Caco-2 (cell line): ENCODE measurements around the gene TSPAN18. TPM values are rescaled to one million over a fixed set of nuclear protein-coding genes. Genes with fewer than 3 reads are reported as not detected.

ENCODE experiments used
- BruUV-seq: library from RNA; stranded (reverse); fragments of 400-500 nt; replicated peaks from 2 replicates; lab custom pipeline; 2021; lab: Mats Ljungman, UMichigan
- CTCF ChIA-PET: fragments of 300-600 bp; sonication (Branson Sonifier 250); formaldehyde crosslinking; loops from one replicate; lab custom pipeline; 2022; ENCODE audit warnings: antibody characterized with exemption; lab: Charles Lee
- POLR2A ChIA-PET: fragments of 300-600 bp; sonication (Branson Sonifier 250); formaldehyde crosslinking; loops from one replicate; lab custom pipeline; 2022; ENCODE audit warnings: antibody characterized with exemption; lab: Charles Lee
- DNase-seq, 2 experiments: peaks; one replicate each; pipeline versions ENCODE4 v3.0.0 to v3.0.0-alpha.2; 2020 to 2022
- H3K27me3 ChIP-seq: replicated peaks from 2 replicates; pipeline ENCODE4 v1.6.0; 2011; ENCODE audit warnings: low read length; ENCODE audit not compliant: control insufficient read depth, insufficient read depth
- H3K36me3 ChIP-seq: 2 replicates; pipeline ENCODE4 v1.5.1; 2011; ENCODE audit warnings: low read length; ENCODE audit not compliant: control insufficient read depth, insufficient read depth
- H3K4me1 ChIP-seq: fragments of 250-450 bp; sonication (Bioruptor Pico); 2 replicates; pipeline ENCODE4 v1.5.1; 2020; ENCODE audit warnings: mild to moderate bottlenecking
- H3K4me3 ChIP-seq: 2 replicates; pipeline ENCODE4 v1.5.1; 2011; ENCODE audit warnings: low read depth, mild to moderate bottlenecking, control low read depth, low read length
- H3K9me3 ChIP-seq: fragments of 250-450 bp; sonication (Bioruptor Pico); 2 replicates; pipeline ENCODE4 v1.5.1; 2020; ENCODE audit warnings: mild to moderate bottlenecking, moderate library complexity
- H3K27ac Mint-ChIP-seq: one replicate; pipeline ENCODE4 v1.8.0; 2022; ENCODE audit warnings: mixed read lengths; ENCODE audit not compliant: unreplicated experiment
- H3K27me3 Mint-ChIP-seq: one replicate; pipeline ENCODE4 v1.8.0; 2022; ENCODE audit warnings: mixed read lengths; ENCODE audit not compliant: insufficient read depth, unreplicated experiment
- H3K36me3 Mint-ChIP-seq: one replicate; pipeline ENCODE4 v1.8.0; 2022; ENCODE audit warnings: mild to moderate bottlenecking, mixed read lengths; ENCODE audit not compliant: insufficient read depth, unreplicated experiment
- H3K4me1 Mint-ChIP-seq: one replicate; pipeline ENCODE4 v1.8.0; 2022; ENCODE audit warnings: low read depth, mixed read lengths; ENCODE audit not compliant: unreplicated experiment
- H3K4me3 Mint-ChIP-seq: one replicate; pipeline ENCODE4 v1.8.0; 2022; ENCODE audit warnings: mild to moderate bottlenecking, moderate library complexity, mixed read lengths; ENCODE audit not compliant: unreplicated experiment
- H3K9me3 Mint-ChIP-seq: one replicate; pipeline ENCODE4 v1.8.0; 2022; ENCODE audit warnings: mixed read lengths; ENCODE audit not compliant: unreplicated experiment
- intact Hi-C: fragments of 100-400 bp; cut with micrococcal nuclease; formaldehyde crosslinking; loops from one replicate; pipeline ENCODE4 v1.10.0; 2022; ENCODE audit not compliant: unreplicated experiment
- total RNA-seq: library from RNA; stranded (reverse); gene quantifications from 2 replicates; pipeline ENCODE4 v1.2.3, GENCODE V29; 2022
- TF ChIP-seq, protein P1 (sequence below), 2 experiments: fragments of 200-600 bp in 1 of 2; IDR thresholded peaks; 1 replicate in 1 of 2; 2 replicates in 1 of 2; pipeline versions ENCODE4 v1.5.1 to v1.8.0; 2011 to 2022; ENCODE audit warnings: antibody characterized with exemption in 1 of 2, control low read depth in 1 of 2, inconsistent platforms in 1 of 2, low read depth in 1 of 2, low read length in 1 of 2, mild to moderate bottlenecking in 1 of 2, moderate library complexity in 1 of 2; ENCODE audit not compliant: insufficient read depth in 1 of 2, severe bottlenecking in 1 of 2, unreplicated experiment in 1 of 2

TSPAN18 gene
- total RNA-seq, 1 experiment from 2014 or later = 7.4 TPM

DNA sequence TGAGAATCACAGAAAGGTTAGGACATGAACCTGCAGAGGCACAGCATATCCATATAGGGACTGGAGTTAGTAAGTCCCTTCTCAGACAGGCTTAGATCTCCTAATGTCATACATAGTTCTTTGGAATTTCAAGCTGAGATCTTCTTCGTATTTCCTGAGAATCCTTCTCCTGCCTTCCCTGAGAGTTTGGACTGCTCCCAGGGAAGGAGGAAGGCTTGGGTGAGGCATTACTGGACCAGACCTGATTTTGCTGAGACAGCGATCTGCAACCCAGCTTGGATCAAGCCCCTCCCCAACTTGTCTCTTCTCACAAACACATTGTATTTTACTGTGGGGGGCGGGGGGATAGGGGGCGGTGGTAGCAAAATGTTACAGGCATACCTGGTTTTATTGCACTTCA lies 108.5 kb downstream of the TSPAN18 start:
- ChIA-PET CTCF (no interaction called here), POLR2A (no interaction called here)
- no peak overlapping the region for H3K27ac Mint-ChIP-seq
- H3K4me3 ChIP-seq = no peak overlapping the region
- H3K4me1 Mint-ChIP-seq = peaks cover 6% of the 10 kb centered on the region
- intact Hi-C loops = no loop called here
- no peaks in the 10 kb centered on the region for H3K9me3 Mint-ChIP-seq
- no peaks in the 10 kb centered on the region for H3K36me3 ChIP-seq
- no peak overlapping the region for H3K4me3 Mint-ChIP-seq
- no peaks in the 10 kb centered on the region for H3K27me3 ChIP-seq
- TF ChIP-seq, protein P1, sequence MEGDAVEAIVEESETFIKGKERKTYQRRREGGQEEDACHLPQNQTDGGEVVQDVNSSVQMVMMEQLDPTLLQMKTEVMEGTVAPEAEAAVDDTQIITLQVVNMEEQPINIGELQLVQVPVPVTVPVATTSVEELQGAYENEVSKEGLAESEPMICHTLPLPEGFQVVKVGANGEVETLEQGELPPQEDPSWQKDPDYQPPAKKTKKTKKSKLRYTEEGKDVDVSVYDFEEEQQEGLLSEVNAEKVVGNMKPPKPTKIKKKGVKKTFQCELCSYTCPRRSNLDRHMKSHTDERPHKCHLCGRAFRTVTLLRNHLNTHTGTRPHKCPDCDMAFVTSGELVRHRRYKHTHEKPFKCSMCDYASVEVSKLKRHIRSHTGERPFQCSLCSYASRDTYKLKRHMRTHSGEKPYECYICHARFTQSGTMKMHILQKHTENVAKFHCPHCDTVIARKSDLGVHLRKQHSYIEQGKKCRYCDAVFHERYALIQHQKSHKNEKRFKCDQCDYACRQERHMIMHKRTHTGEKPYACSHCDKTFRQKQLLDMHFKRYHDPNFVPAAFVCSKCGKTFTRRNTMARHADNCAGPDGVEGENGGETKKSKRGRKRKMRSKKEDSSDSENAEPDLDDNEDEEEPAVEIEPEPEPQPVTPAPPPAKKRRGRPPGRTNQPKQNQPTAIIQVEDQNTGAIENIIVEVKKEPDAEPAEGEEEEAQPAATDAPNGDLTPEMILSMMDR (IDR thresholded peaks at IDR 0.05; ENCODE audit: insufficient read depth in 1 of 2, low read depth in 1 of 2, low read length in 1 of 2, severe bottlenecking in 1 of 2, unreplicated experiment in 1 of 2) = no peak
- H3K9me3 ChIP-seq = no peaks in the 10 kb centered on the region
- no TSS peak for BruUV-seq
- H3K4me1 ChIP-seq = peaks cover 17% of the 10 kb centered on the region
- H3K27me3 Mint-ChIP-seq = no peaks in the 10 kb centered on the region
- DNase-seq = no peak
- H3K36me3 Mint-ChIP-seq = no peaks in the 10 kb centered on the region

DNA sequence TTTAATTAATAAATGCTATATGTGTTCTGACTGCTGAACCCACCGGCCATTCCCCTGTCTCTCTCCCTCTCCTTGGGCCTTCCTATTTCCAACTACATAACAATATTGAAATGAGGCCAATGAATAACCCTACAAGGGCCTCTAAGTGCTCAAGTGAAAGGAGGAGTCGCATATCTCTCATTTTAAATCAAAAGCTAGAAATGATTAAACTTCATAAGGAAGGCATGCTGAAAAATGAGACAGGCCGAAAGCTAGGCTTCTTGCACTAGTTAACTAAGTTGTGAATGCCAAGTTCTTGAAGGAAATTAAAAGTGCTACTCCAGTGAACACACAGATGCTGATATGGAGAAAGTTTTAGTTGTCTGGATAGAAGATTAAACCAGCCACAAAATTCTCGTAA lies 109.2 kb downstream of the TSPAN18 start:
- no peak overlapping the region for H3K4me3 ChIP-seq
- no peaks in the 10 kb centered on the region for H3K9me3 Mint-ChIP-seq
- H3K36me3 ChIP-seq = no peaks in the 10 kb centered on the region
- BruUV-seq = no TSS peak
- POLR2A ChIA-PET = no interaction called here
- no peaks in the 10 kb centered on the region for H3K36me3 Mint-ChIP-seq
- H3K27me3 Mint-ChIP-seq = no peaks in the 10 kb centered on the region
- peaks cover 6% of the 10 kb centered on the region for H3K4me1 Mint-ChIP-seq
- H3K4me1 ChIP-seq = peaks cover 17% of the 10 kb centered on the region
- DNase-seq = no peak
- intact Hi-C loops = no loop called here
- CTCF ChIA-PET = no interaction called here
- H3K27ac Mint-ChIP-seq = no peak overlapping the region
- H3K9me3 ChIP-seq = no peaks in the 10 kb centered on the region
- TF ChIP-seq, protein P1 (IDR thresholded peaks at IDR 0.05; ENCODE audit: insufficient read depth in 1 of 2, low read depth in 1 of 2, low read length in 1 of 2, severe bottlenecking in 1 of 2, unreplicated experiment in 1 of 2) = no peak
- H3K27me3 ChIP-seq = no peaks in the 10 kb centered on the region
- no peak overlapping the region for H3K4me3 Mint-ChIP-seq

DNA sequence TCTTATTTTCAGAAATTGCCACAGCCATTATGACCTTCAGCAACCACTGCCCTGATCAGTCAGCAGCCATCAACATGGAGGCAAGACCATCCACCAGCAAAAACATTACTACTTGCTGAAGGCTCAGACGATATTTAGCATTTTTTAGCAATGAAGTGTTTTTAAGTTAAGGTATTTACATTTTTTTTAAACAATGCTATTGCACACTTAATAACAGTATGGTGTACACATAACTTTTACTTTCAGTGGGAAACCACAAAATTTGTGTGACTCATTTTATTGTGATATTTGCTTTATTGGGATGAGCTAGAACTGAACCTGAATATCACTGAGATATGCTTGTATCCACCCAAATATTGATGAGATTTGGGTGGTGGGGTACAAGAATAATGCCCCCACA lies 110.9 kb downstream of the TSPAN18 start:
- H3K27ac Mint-ChIP-seq = no peak overlapping the region
- Histone ChIP-seq H3K36me3 (no peaks in the 10 kb centered on the region), H3K9me3 (no peaks in the 10 kb centered on the region), H3K27me3 (no peaks in the 10 kb centered on the region), H3K4me3 (no peak overlapping the region), H3K4me1 (peaks cover 17% of the 10 kb centered on the region)
- intact Hi-C loops = no loop called here
- POLR2A ChIA-PET = no interaction called here
- peaks cover 6% of the 10 kb centered on the region for H3K4me1 Mint-ChIP-seq
- TF ChIP-seq, protein P1 (IDR thresholded peaks at IDR 0.05; ENCODE audit: insufficient read depth in 1 of 2, low read depth in 1 of 2, low read length in 1 of 2, severe bottlenecking in 1 of 2, unreplicated experiment in 1 of 2) = no peak
- no peak overlapping the region for H3K4me3 Mint-ChIP-seq
- H3K36me3 Mint-ChIP-seq = no peaks in the 10 kb centered on the region
- H3K27me3 Mint-ChIP-seq = no peaks in the 10 kb centered on the region
- no peaks in the 10 kb centered on the region for H3K9me3 Mint-ChIP-seq
- no TSS peak for BruUV-seq
- no peak for DNase-seq
- CTCF ChIA-PET = no interaction called here
